ENCODE data around the gene GDF2.

GDF2 gene

GRCh38 chr10:47322300-47323061 lies at the start of gene GDF2:
GDF2 (plus strand) TSS chr10:47322454; CDS start chr10:47322669, 215 bp downstream.
- DNase-seq, result no peak

GRCh38 chr10:47276071-47276470 lies 46.2 kb upstream of the GDF2 start:
- DNase-seq, result no peak

GRCh38 chr10:47276576-47277351 lies 45.5 kb upstream of the GDF2 start:
- DNase-seq, result no peak

- peak; percentile 16 for DNase-seq
These were observed 44.7 kb upstream of the GDF2 start for GRCh38 chr10:47277352-47278151.

GRCh38 chr10:47278152-47278473 lies 44.1 kb upstream of the GDF2 start:
- no peak for DNase-seq

GRCh38 chr10:47278720-47279119 lies 43.5 kb upstream of the GDF2 start:
- DNase-seq, result no peak

GRCh38 chr10:47279276-47279675 lies 43.0 kb upstream of the GDF2 start:
- DNase-seq, result no peak

GRCh38 chr10:47282005-47282656 lies 40.1 kb upstream of the GDF2 start:
- no peak for DNase-seq

GRCh38 chr10:47282657-47283018 lies 39.6 kb upstream of the GDF2 start:
- no peak for DNase-seq

- no peak for DNase-seq
These were observed 39.1 kb upstream of the GDF2 start for GRCh38 chr10:47283101-47283630.

- DNase-seq, result no peak
These were observed 38.4 kb upstream of the GDF2 start for GRCh38 chr10:47283848-47284247.

- DNase-seq, result no peak
These were observed 36.7 kb upstream of the GDF2 start for GRCh38 chr10:47285381-47286115.

GRCh38 chr10:47286116-47286505 lies 36.1 kb upstream of the GDF2 start:
- no peak for DNase-seq

- DNase-seq, result no peak
These were observed 35.5 kb upstream of the GDF2 start for GRCh38 chr10:47286591-47287315.

GRCh38 chr10:47287365-47287802 lies 34.9 kb upstream of the GDF2 start:
- DNase-seq, result no peak

- DNase-seq, result no peak
These were observed 34.4 kb upstream of the GDF2 start for GRCh38 chr10:47287805-47288204.

- DNase-seq, result no peak
These were observed 34.0 kb upstream of the GDF2 start for GRCh38 chr10:47288236-47288635.

GRCh38 chr10:47288916-47289495 lies 33.2 kb upstream of the GDF2 start:
- no peak for DNase-seq

- no peak for DNase-seq
These were observed 32.3 kb upstream of the GDF2 start for GRCh38 chr10:47289921-47290320.

- DNase-seq, result no peak
These were observed 31.9 kb upstream of the GDF2 start for GRCh38 chr10:47290338-47290737.

- DNase-seq, result no peak
These were observed 30.6 kb upstream of the GDF2 start for GRCh38 chr10:47291682-47292081.
